Measurements from ENCODE around the gene SOCS6. TPM values are rescaled to one million over a fixed set of nuclear protein-coding genes. Genes with fewer than 3 reads are reported as not detected.

The SOCS6 gene
- total and polyA plus RNA-seq, 10 donors, result 1.3 to 11.5 (median 7.1) TPM

GRCh38 chr18:70328169-70328568 is 39.3 kb downstream of the SOCS6 start:
- TF ChIP-seq POLR2AphosphoS5 (IDR thresholded peaks at IDR 0.05) (no peak), POLR2A (IDR thresholded peaks at IDR 0.05) (no peak), CTCF (IDR thresholded peaks at IDR 0.05 in 8 of 11, conservative IDR thresholded peaks at IDR 0.05 in 3 of 11) (no peak)
- intact Hi-C loops (cut with DNase I; ENCODE audit: low total_unique reads), result no loop called here
- Histone ChIP-seq H3K4me3 (no peak overlapping the region), H3K27me3 (replicated peaks in 1 of 7) (no peaks in the 10 kb centered on the region), H3K9me3 (no peaks in the 10 kb centered on the region), H3K4me1 (peaks cover 0 to 9% (median 2%) of the 10 kb centered on the region in 6 donors), H3K27ac (no peak overlapping the region), H3K36me3 (peaks cover 0 to 21% (median 2%) of the 10 kb centered on the region in 6 donors)
- WGBS, 5 donors, result 81 to 96% (median 91%) methylated on average over 4 of the region's 4 CpGs
- no peak for DNase-seq

- 11 to 28% (median 12%) methylated on average over 2 of the region's 2 CpGs for WGBS, 5 donors
- intact Hi-C loops (cut with DNase I; ENCODE audit: low total_unique reads), result no loop called here
- no peak overlapping the region for H3K4me3 ChIP-seq
These were observed 40.2 kb downstream of the SOCS6 start for GRCh38 chr18:70329071-70329470.

GRCh38 chr18:70330887-70331286 is 42.0 kb downstream of the SOCS6 start:
- H3K9me3 ChIP-seq, result peaks cover 0 to 14% (median 6%) of the 10 kb centered on the region in 8 donors
- no peak for TF ChIP-seq CTCF (IDR thresholded peaks at IDR 0.05 in 8 of 11, conservative IDR thresholded peaks at IDR 0.05 in 3 of 11)
- TF ChIP-seq POLR2AphosphoS5 (IDR thresholded peaks at IDR 0.05), result no peak
- no peaks in the 10 kb centered on the region for H3K27me3 ChIP-seq (replicated peaks in 1 of 7)
- peaks cover 0 to 7% (median 0%) of the 10 kb centered on the region in 6 donors for H3K36me3 ChIP-seq
- no peak for DNase-seq
- intact Hi-C loops (cut with DNase I; ENCODE audit: low total_unique reads), result no loop called here
- H3K27ac ChIP-seq, result no peak overlapping the region
- peaks cover 0 to 9% (median 2%) of the 10 kb centered on the region in 6 donors for H3K4me1 ChIP-seq
- WGBS, 5 donors, result 72 to 91% (median 78%) methylated on average over 6 of the region's 6 CpGs
- H3K4me3 ChIP-seq, result no peak overlapping the region

More at GRCh38 chr18:70329071-70329470, 40.2 kb downstream of the SOCS6 start:
- TF ChIP-seq POLR2A (IDR thresholded peaks at IDR 0.05), result no peak
- TF ChIP-seq CTCF (IDR thresholded peaks at IDR 0.05 in 8 of 11, conservative IDR thresholded peaks at IDR 0.05 in 3 of 11), result no peak
- TF ChIP-seq POLR2AphosphoS5 (IDR thresholded peaks at IDR 0.05), result no peak
- no peaks in the 10 kb centered on the region for H3K27me3 ChIP-seq (replicated peaks in 1 of 7)
- H3K27ac ChIP-seq, result peak overlapping the region in 3 of 8 donors; percentile 7 to 29 (median 15)
- H3K4me1 ChIP-seq, result peaks cover 0 to 9% (median 2%) of the 10 kb centered on the region in 6 donors
- DNase-seq, result no peak
- peaks cover 0 to 3% (median 0%) of the 10 kb centered on the region in 8 donors for H3K9me3 ChIP-seq
- peaks cover 0 to 21% (median 2%) of the 10 kb centered on the region in 6 donors for H3K36me3 ChIP-seq

GRCh38 chr18:70331456-70332097 is 42.7 kb downstream of the SOCS6 start:
- 82 to 95% (median 88%) methylated on average over 5 of the region's 5 CpGs for WGBS, 5 donors
- intact Hi-C loops (cut with DNase I; ENCODE audit: low total_unique reads), result no loop called here

More at GRCh38 chr18:70331456-70332097, 42.7 kb downstream of the SOCS6 start:
- no peak for DNase-seq
- peaks cover 0 to 14% (median 6%) of the 10 kb centered on the region in 8 donors for H3K9me3 ChIP-seq
- TF ChIP-seq POLR2AphosphoS5 (IDR thresholded peaks at IDR 0.05) (no peak), POLR2A (IDR thresholded peaks at IDR 0.05) (no peak), CTCF (IDR thresholded peaks at IDR 0.05 in 8 of 11, conservative IDR thresholded peaks at IDR 0.05 in 3 of 11) (no peak)
- no peak overlapping the region for H3K4me3 ChIP-seq
- no peaks in the 10 kb centered on the region for H3K27me3 ChIP-seq (replicated peaks in 1 of 7)
- H3K36me3 ChIP-seq, result peaks cover 0 to under 1% (median 0%) of the 10 kb centered on the region in 6 donors
- H3K27ac ChIP-seq, result no peak overlapping the region
- peaks cover 0 to 9% (median 2%) of the 10 kb centered on the region in 6 donors for H3K4me1 ChIP-seq
